Gastrocnemius medialis (tissue), 4 donors: ENCODE data around the gene RABEP2. TPM values are rescaled to one million over a fixed set of nuclear protein-coding genes. Genes with fewer than 3 reads are reported as not detected.

Source experiments
- ATAC-seq, 2 donors: fragments of 150-250 bp; one replicate each; pipeline ENCODE4 v1.9.1; 2016
- DNase-seq, 2 donors: peaks; one replicate each; pipeline ENCODE4 v3.0.0-alpha.2; 2019
- H3K27ac ChIP-seq, 4 donors: fragments of 200-600 bp; sonication (generic); 1 replicate in 1 of 4; 2 replicates in 3 of 4; pipeline ENCODE4 v1.5.1; 2016 to 2018; ENCODE audit warnings: mild to moderate bottlenecking in 2 of 4, moderate library complexity in 1 of 4
- H3K27me3 ChIP-seq, 3 donors: fragments of 200-600 bp; sonication (generic) in 2 of 3; 1 replicate in 1 of 3; 2 replicates in 2 of 3; pipeline versions ENCODE4 v1.5.1 to v1.6.0; 2016 to 2019; ENCODE audit warnings: mild to moderate bottlenecking in 1 of 3, moderate library complexity in 1 of 3
- H3K36me3 ChIP-seq, 2 donors: fragments of 200-600 bp; sonication (generic) in 1 of 2; one replicate each; pipeline ENCODE4 v1.5.1; 2017 to 2018
- H3K4me1 ChIP-seq, 2 donors: fragments of 200-600 bp; sonication (generic) in 1 of 2; one replicate each; pipeline ENCODE4 v1.5.1; 2016 to 2017; ENCODE audit warnings: mild to moderate bottlenecking in 2 of 2
- H3K4me3 ChIP-seq, 4 donors: fragments of 200-600 bp; sonication (generic) in 3 of 4; 1 replicate in 1 of 4; 2 replicates in 3 of 4; pipeline ENCODE4 v1.5.1; 2016 to 2019; ENCODE audit warnings: mild to moderate bottlenecking in 2 of 4
- H3K9me3 ChIP-seq, 3 donors: fragments of 200-600 bp; sonication (generic) in 2 of 3; 1 replicate in 1 of 3; 2 replicates in 2 of 3; pipeline ENCODE4 v1.5.1; 2016 to 2019
- CTCF ChIP-seq, 5 experiments: fragments of 450-650 bp in 3 of 5; fragments of 200-600 bp in 2 of 5; sonication (generic) in 2 of 5; IDR thresholded peaks in 4 of 5; conservative IDR thresholded peaks in 1 of 5; 1 replicate in 4 of 5; 2 replicates in 1 of 5; pipeline ENCODE4 v1.5.1; 2016 to 2019; ENCODE audit warnings: antibody characterized with exemption in 5 of 5, mild to moderate bottlenecking in 3 of 5, moderate library complexity in 3 of 5
- POLR2A ChIP-seq, 2 donors: fragments of 450-650 bp; IDR thresholded peaks; one replicate each; pipeline ENCODE4 v1.6.1; 2017; ENCODE audit warnings: antibody characterized with exemption in 2 of 2, mild to moderate bottlenecking in 2 of 2, moderate library complexity in 2 of 2
- in situ Hi-C, 4 donors: fragments of 200-750 bp; cut with MboI; loops; one replicate each; pipeline versions ENCODE4 v1.15.0 to v1.8.0; 2017; ENCODE audit warnings: low sequenced_read_pairs in 4 of 4
- intact Hi-C: fragments of 100-400 bp; cut with DNase I; formaldehyde crosslinking; loops from one replicate; pipeline ENCODE4 v1.15.1; 2023; ENCODE audit warnings: low total_unique reads
- total RNA-seq, 4 donors: library from RNA; depleted of rRNA; stranded (reverse); fragments of >200 nt; gene quantifications; one replicate each; pipeline versions ENCODE4 v1.1.0 to v1.2.3, GENCODE V29; 2016

RABEP2 gene
- total RNA-seq, 4 donors from 2014 or later: 2.9 to 13.9 (median 6.4) TPM

- ATAC-seq: no peak
- in situ Hi-C loops: no loop called here
- Histone ChIP-seq H3K4me1 (peaks cover 32 to 62% of the 10 kb centered on the region in 2 donors), H3K4me3 (peak overlapping the region; percentile 68 to 95 (median 75)), H3K27me3 (no peaks in the 10 kb centered on the region), H3K9me3 (no peaks in the 10 kb centered on the region), H3K36me3 (no peaks in the 10 kb centered on the region), H3K27ac (peak overlapping the region; percentile 83 to 92 (median 90))
- DNase-seq: no peak
- TF ChIP-seq POLR2A (IDR thresholded peaks at IDR 0.05): no peak
- intact Hi-C loops: loop anchor here (2.0 kb wide), 1 partner anchor 44 kb away; the partner anchor contains the start of gene RABEP2
These were observed 44.5 kb downstream of the RABEP2 start for GRCh38 chr16:28880589-28880915.

GRCh38 chr16:28879841-28880588 lies 45.0 kb downstream of the RABEP2 start:
- Histone ChIP-seq H3K36me3 (no peaks in the 10 kb centered on the region), H3K9me3 (no peaks in the 10 kb centered on the region), H3K27ac (peak overlapping the region; percentile 83 to 92 (median 90)), H3K4me1 (peaks cover 37 to 68% of the 10 kb centered on the region in 2 donors), H3K4me3 (peak overlapping the region; percentile 68 to 95 (median 75)), H3K27me3 (no peaks in the 10 kb centered on the region)
- intact Hi-C loops: loop anchor here (1.0 to 10.0 kb wide), 4 partner anchors 17 to 345 kb away; partner anchors contain the start of genes NFATC2IP, NUPR1, RABEP2 and SH2B1
- DNase-seq (peak; percentile 86 to 91), ATAC-seq (peak; percentile 40 to 55)
- in situ Hi-C loops: loop anchor here in 1 of 4 donors (10.0 kb wide), 1 partner anchor 65 kb away; no protein-coding TSS in a partner anchor
- TF ChIP-seq CTCF (IDR thresholded peaks at IDR 0.05 in 4 of 5, conservative IDR thresholded peaks at IDR 0.05 in 1 of 5) (peak in 3 of 5 experiments; percentile 24 to 44 (median 28)), POLR2A (IDR thresholded peaks at IDR 0.05) (peak; percentile 52 to 75)

GRCh38 chr16:28879261-28879840 lies 45.7 kb downstream of the RABEP2 start:
- TF ChIP-seq POLR2A (IDR thresholded peaks at IDR 0.05): no peak
- TF ChIP-seq CTCF (IDR thresholded peaks at IDR 0.05 in 4 of 5, conservative IDR thresholded peaks at IDR 0.05 in 1 of 5): no peak
- H3K27me3 ChIP-seq: no peaks in the 10 kb centered on the region
- in situ Hi-C loops (loop anchor here in 1 of 4 donors (10.0 kb wide), 1 partner anchor 65 kb away; no protein-coding TSS in a partner anchor), intact Hi-C loops (loop anchor here (1.0 to 10.0 kb wide), 3 partner anchors 17 to 345 kb away; partner anchors contain the start of genes NFATC2IP, NUPR1 and SH2B1)
- peak overlapping the region; percentile 83 to 92 (median 90) for H3K27ac ChIP-seq
- H3K36me3 ChIP-seq: no peaks in the 10 kb centered on the region
- H3K9me3 ChIP-seq: no peaks in the 10 kb centered on the region
- ATAC-seq (peak; percentile 2 to 5), DNase-seq (no peak)
- peak overlapping the region; percentile 68 to 95 (median 75) for H3K4me3 ChIP-seq
- H3K4me1 ChIP-seq: peaks cover 38 to 69% of the 10 kb centered on the region in 2 donors

- Histone ChIP-seq H3K27me3 (no peaks in the 10 kb centered on the region), H3K36me3 (no peaks in the 10 kb centered on the region), H3K9me3 (no peaks in the 10 kb centered on the region), H3K4me1 (peaks cover 38 to 62% of the 10 kb centered on the region in 2 donors), H3K27ac (peak within 1 kb of the TSS; percentile 83 to 92 (median 90)), H3K4me3 (peak within 1 kb of the TSS; percentile 68 to 95 (median 75))
- ATAC-seq (no peak), DNase-seq (peak in 1 of 2 donors; percentile 46)
- no peak for TF ChIP-seq CTCF (IDR thresholded peaks at IDR 0.05 in 4 of 5, conservative IDR thresholded peaks at IDR 0.05 in 1 of 5)
- peak in 1 of 2 donors; percentile 45 for TF ChIP-seq POLR2A (IDR thresholded peaks at IDR 0.05)
- in situ Hi-C loops: loop anchor here in 1 of 4 donors (10.0 kb wide), 1 partner anchor 66 kb away; no protein-coding TSS in a partner anchor
- intact Hi-C loops: loop anchor here (2.0 to 10.0 kb wide), 2 partner anchors 16 to 344 kb away; partner anchors contain the start of genes NUPR1 and SH2B1
These were observed 46.7 kb downstream of the RABEP2 start, which contains the start of gene ATP2A1 for GRCh38 chr16:28878083-28878926. Gene ATP2A1 (plus strand): TSS chr16:28878488. CDS start chr16:28878672, 184 bp downstream.
